Mesendoderm (in vitro differentiated cells): ENCODE results near the gene CALM1.

Experiments
- DNase-seq: peaks from one replicate; pipeline ENCODE4 v3.0.0; 2013
- H2AK5ac ChIP-seq: 2 replicates; pipeline ENCODE4 v1.6.1; 2013; ENCODE audit warnings: low read length, inconsistent platforms
- H2BK120ac ChIP-seq: 2 replicates; pipeline ENCODE4 v1.6.1; 2013; ENCODE audit warnings: low read depth, mild to moderate bottlenecking, low read length, moderate library complexity, mixed read lengths
- H2BK15ac ChIP-seq: replicated peaks from 2 replicates; pipeline ENCODE4 v1.6.1; 2013; ENCODE audit warnings: low read depth, mild to moderate bottlenecking, moderate library complexity
- H2BK5ac ChIP-seq: 2 replicates; pipeline ENCODE4 v1.6.1; 2013; ENCODE audit warnings: low read length, inconsistent platforms
- H3K18ac ChIP-seq: 2 replicates; pipeline ENCODE4 v1.6.1; 2013; ENCODE audit warnings: mild to moderate bottlenecking, low read length, mixed read lengths
- H3K23ac ChIP-seq: one replicate; pipeline ENCODE4 v1.6.1; 2013; ENCODE audit warnings: low read length
- H3K27ac ChIP-seq: 2 replicates; pipeline ENCODE4 v1.5.1; 2013; ENCODE audit warnings: low read depth, mild to moderate bottlenecking, inconsistent platforms, low read length, moderate library complexity
- H3K27me3 ChIP-seq: 2 replicates; pipeline ENCODE4 v1.6.1; 2013; ENCODE audit warnings: low read length, control low read depth, mild to moderate bottlenecking, inconsistent platforms; ENCODE audit not compliant: insufficient read depth, poor library complexity
- H3K36me3 ChIP-seq: 2 replicates; pipeline ENCODE4 v1.6.1; 2013; ENCODE audit warnings: low read length, inconsistent platforms; ENCODE audit not compliant: control insufficient read depth, insufficient read depth
- H3K4ac ChIP-seq: one replicate; pipeline ENCODE4 v1.6.1; 2013; ENCODE audit warnings: low read depth, mild to moderate bottlenecking, low read length, moderate library complexity
- H3K4me1 ChIP-seq: 2 replicates; pipeline ENCODE4 v1.6.1; 2013; ENCODE audit warnings: low read depth, low read length, inconsistent platforms; ENCODE audit not compliant: control insufficient read depth
- H3K4me2 ChIP-seq: 2 replicates; pipeline ENCODE4 v1.6.1; 2013; ENCODE audit warnings: low read length
- H3K4me3 ChIP-seq: 2 replicates; pipeline ENCODE4 v1.5.1; 2013; ENCODE audit warnings: mild to moderate bottlenecking, low read length
- H3K56ac ChIP-seq: one replicate; pipeline ENCODE4 v1.6.1; 2013; ENCODE audit warnings: low read length
- H3K79me1 ChIP-seq: 2 replicates; pipeline ENCODE4 v1.6.1; 2013; ENCODE audit warnings: low read length, inconsistent platforms
- H3K79me2 ChIP-seq: 2 replicates; pipeline ENCODE4 v1.6.1; 2013; ENCODE audit warnings: mild to moderate bottlenecking, low read length; ENCODE audit not compliant: control insufficient read depth, insufficient read depth
- H3K9ac ChIP-seq: 2 replicates; pipeline ENCODE4 v1.6.1; 2013; ENCODE audit warnings: low read length, inconsistent platforms
- H4K5ac ChIP-seq: one replicate; pipeline ENCODE4 v1.6.1; 2013; ENCODE audit warnings: low read length
- H4K8ac ChIP-seq: one replicate; pipeline ENCODE4 v1.6.1; 2013; ENCODE audit warnings: low read depth, mild to moderate bottlenecking, control low read depth, low read length, moderate library complexity
- WGBS: extraction: QIAGEN DNeasy Blood & Tissue Kit; methylation state at CpG from one replicate; pipeline ENCODE4 v1.1.7; 2013; ENCODE audit warnings: low lambda C conversion rate, missing lambda C conversion rate; ENCODE audit not compliant: insufficient coverage; ENCODE audit errors: extremely low coverage; 5-methylcytosine and 5-hydroxymethylcytosine counted together

CALM1 gene

GRCh38 chr14:90449411-90449810 is 52.6 kb downstream of the CALM1 start:
- H3K9ac ChIP-seq = no peak overlapping the region
- no peak overlapping the region for H3K4ac ChIP-seq
- no peak overlapping the region for H2AK5ac ChIP-seq
- H3K23ac ChIP-seq = no peak overlapping the region
- H3K79me2 ChIP-seq = no peaks in the 10 kb centered on the region
- H3K4me3 ChIP-seq = no peak overlapping the region
- H3K4me1 ChIP-seq = no peaks in the 10 kb centered on the region
- no peak overlapping the region for H2BK15ac ChIP-seq
- DNase-seq = no peak
- no peak overlapping the region for H4K5ac ChIP-seq
- WGBS = no CpG with 5 or more reads among the region's 5 CpGs
- H4K8ac ChIP-seq = no peak overlapping the region
- H3K27ac ChIP-seq = no peak overlapping the region
- H3K27me3 ChIP-seq = no peaks in the 10 kb centered on the region
- no peaks in the 10 kb centered on the region for H3K79me1 ChIP-seq
- no peak overlapping the region for H3K4me2 ChIP-seq
- H3K36me3 ChIP-seq = no peaks in the 10 kb centered on the region
- no peak overlapping the region for H2BK5ac ChIP-seq
- no peak overlapping the region for H2BK120ac ChIP-seq
- no peak overlapping the region for H3K56ac ChIP-seq
- H3K18ac ChIP-seq = no peak overlapping the region

DNA sequence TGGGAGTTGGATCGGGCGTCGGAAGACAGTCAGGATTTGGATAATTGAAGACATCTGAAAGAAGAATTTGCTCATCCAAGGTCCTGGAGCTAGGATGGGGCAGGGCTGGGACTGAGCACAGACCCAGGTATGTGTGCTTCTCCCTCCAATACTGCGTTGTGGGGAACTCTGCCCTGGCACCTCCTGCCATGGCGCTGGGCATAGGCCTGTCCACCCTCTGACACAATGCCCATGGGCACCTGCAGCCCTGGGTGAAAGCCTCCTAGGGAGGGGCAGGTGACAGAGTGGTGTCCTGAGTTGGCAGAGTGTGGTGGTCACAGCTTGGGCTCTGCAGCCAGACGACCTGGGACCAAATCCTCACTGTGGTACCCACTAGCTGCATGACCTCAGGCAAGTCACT is 53.3 kb downstream of the CALM1 start:
- Histone ChIP-seq H2BK15ac (no peak overlapping the region), H3K18ac (no peak overlapping the region), H3K9ac (no peak overlapping the region), H3K27ac (no peak overlapping the region), H3K23ac (no peak overlapping the region), H3K56ac (no peak overlapping the region), H2BK120ac (no peak overlapping the region), H2AK5ac (no peak overlapping the region), H2BK5ac (no peak overlapping the region), H3K36me3 (no peaks in the 10 kb centered on the region), H3K4me3 (no peak overlapping the region), H3K79me2 (no peaks in the 10 kb centered on the region), H4K8ac (no peak overlapping the region), H3K27me3 (no peaks in the 10 kb centered on the region), H3K4me2 (no peak overlapping the region), H3K4me1 (no peaks in the 10 kb centered on the region), H4K5ac (no peak overlapping the region), H3K4ac (no peak overlapping the region), H3K79me1 (no peaks in the 10 kb centered on the region)
- no peak for DNase-seq
- WGBS = no CpG with 5 or more reads among the region's 6 CpGs

GRCh38 chr14:90450667-90451066 is 53.8 kb downstream of the CALM1 start:
- no peak overlapping the region for H3K56ac ChIP-seq
- H2BK5ac ChIP-seq = no peak overlapping the region
- no peak overlapping the region for H4K5ac ChIP-seq
- H3K4ac ChIP-seq = no peak overlapping the region
- no peak overlapping the region for H2BK120ac ChIP-seq
- no peak overlapping the region for H2BK15ac ChIP-seq
- no peaks in the 10 kb centered on the region for H3K79me1 ChIP-seq
- no peaks in the 10 kb centered on the region for H3K4me1 ChIP-seq
- H3K27ac ChIP-seq = no peak overlapping the region
- no CpG with 5 or more reads among the region's 3 CpGs for WGBS
- H3K9ac ChIP-seq = no peak overlapping the region
- no peak overlapping the region for H4K8ac ChIP-seq
- no peak for DNase-seq
- H2AK5ac ChIP-seq = no peak overlapping the region
- H3K4me2 ChIP-seq = no peak overlapping the region
- no peaks in the 10 kb centered on the region for H3K27me3 ChIP-seq
- H3K23ac ChIP-seq = no peak overlapping the region
- no peak overlapping the region for H3K18ac ChIP-seq
- no peak overlapping the region for H3K4me3 ChIP-seq
- no peaks in the 10 kb centered on the region for H3K36me3 ChIP-seq
- H3K79me2 ChIP-seq = no peaks in the 10 kb centered on the region

GRCh38 chr14:90451443-90451842 is 54.6 kb downstream of the CALM1 start:
- no peak for DNase-seq
- no peak overlapping the region for H3K4me2 ChIP-seq

GRCh38 chr14:90451961-90452360 is 55.1 kb downstream of the CALM1 start:
- no peak overlapping the region for H3K4ac ChIP-seq
- no CpG with 5 or more reads among the region's 4 CpGs for WGBS

More at GRCh38 chr14:90451443-90451842, 54.6 kb downstream of the CALM1 start:
- H2BK15ac ChIP-seq = no peak overlapping the region
- no peak overlapping the region for H3K23ac ChIP-seq
- no peak overlapping the region for H3K56ac ChIP-seq
- H2AK5ac ChIP-seq = no peak overlapping the region
- H3K18ac ChIP-seq = no peak overlapping the region
- no peak overlapping the region for H3K4ac ChIP-seq
- H2BK5ac ChIP-seq = no peak overlapping the region
- H3K27ac ChIP-seq = no peak overlapping the region
- H3K9ac ChIP-seq = no peak overlapping the region
- no peak overlapping the region for H3K4me3 ChIP-seq
- H3K79me1 ChIP-seq = no peaks in the 10 kb centered on the region
- H3K79me2 ChIP-seq = no peaks in the 10 kb centered on the region
- H2BK120ac ChIP-seq = no peak overlapping the region
- H4K5ac ChIP-seq = no peak overlapping the region
- no peaks in the 10 kb centered on the region for H3K4me1 ChIP-seq
- no CpG with 5 or more reads among the region's 13 CpGs for WGBS
- H3K36me3 ChIP-seq = no peaks in the 10 kb centered on the region
- no peak overlapping the region for H4K8ac ChIP-seq
- no peaks in the 10 kb centered on the region for H3K27me3 ChIP-seq

DNA sequence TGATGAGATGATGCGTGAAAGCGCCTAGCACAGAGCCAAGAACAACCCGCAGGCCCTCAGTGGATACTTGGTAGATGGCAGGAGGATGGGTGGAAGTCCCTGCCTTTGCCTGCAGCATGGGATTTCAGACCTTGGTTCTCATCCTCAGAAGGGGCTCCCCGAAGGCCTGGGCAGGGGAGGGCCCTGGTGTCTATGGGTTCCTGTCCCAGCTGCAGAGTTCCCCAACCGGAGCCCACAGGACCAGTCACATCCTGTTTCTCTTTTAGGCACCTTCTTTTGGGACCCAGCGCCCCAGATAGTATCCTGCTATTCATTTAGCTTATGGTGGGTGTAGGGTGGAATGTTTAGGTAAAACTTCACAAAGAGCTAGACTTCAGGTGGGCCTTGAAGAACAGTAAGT is 55.5 kb downstream of the CALM1 start:
- DNase-seq = no peak
- Histone ChIP-seq H3K4me3 (no peak overlapping the region), H3K4me1 (no peaks in the 10 kb centered on the region), H3K9ac (no peak overlapping the region), H2BK15ac (no peak overlapping the region), H2AK5ac (no peak overlapping the region), H2BK120ac (no peak overlapping the region), H3K27me3 (no peaks in the 10 kb centered on the region), H3K79me2 (no peaks in the 10 kb centered on the region), H3K56ac (no peak overlapping the region), H3K4me2 (no peak overlapping the region), H3K79me1 (no peaks in the 10 kb centered on the region), H2BK5ac (no peak overlapping the region), H3K27ac (no peak overlapping the region), H3K18ac (no peak overlapping the region), H4K8ac (no peak overlapping the region), H3K23ac (no peak overlapping the region), H3K36me3 (no peaks in the 10 kb centered on the region), H3K4ac (no peak overlapping the region), H4K5ac (no peak overlapping the region)
- no CpG with 5 or more reads among the region's 6 CpGs for WGBS

More at GRCh38 chr14:90451961-90452360, 55.1 kb downstream of the CALM1 start:
- Histone ChIP-seq H3K27ac (no peak overlapping the region), H3K18ac (no peak overlapping the region), H3K9ac (no peak overlapping the region), H3K79me1 (no peaks in the 10 kb centered on the region), H3K4me3 (no peak overlapping the region), H2AK5ac (no peak overlapping the region), H3K4me2 (no peak overlapping the region), H3K56ac (no peak overlapping the region), H2BK120ac (no peak overlapping the region), H4K8ac (no peak overlapping the region), H2BK15ac (no peak overlapping the region), H3K36me3 (no peaks in the 10 kb centered on the region), H4K5ac (no peak overlapping the region), H3K27me3 (no peaks in the 10 kb centered on the region), H2BK5ac (no peak overlapping the region), H3K4me1 (no peaks in the 10 kb centered on the region), H3K79me2 (no peaks in the 10 kb centered on the region), H3K23ac (no peak overlapping the region)
- no peak for DNase-seq
